Peyer's patch (tissue), 4 donors: ENCODE results near the gene CLDN24.

Experiments used
- CTCF ChIP-seq, 6 experiments: fragments of 450-650 bp in 4 of 6; fragments of 200-600 bp in 2 of 6; sonication (generic) in 1 of 6; IDR thresholded peaks; one replicate each; pipeline ENCODE4 v1.5.1; 2017 to 2019; ENCODE audit warnings: antibody characterized with exemption in 6 of 6, mild to moderate bottlenecking in 3 of 6, moderate library complexity in 1 of 6
- POLR2A ChIP-seq, 2 donors: fragments of 450-650 bp; IDR thresholded peaks; one replicate each; pipeline ENCODE4 v1.5.1; 2017; ENCODE audit warnings: antibody characterized with exemption in 2 of 2, mild to moderate bottlenecking in 2 of 2, moderate library complexity in 2 of 2

- no peak for TF ChIP-seq CTCF (IDR thresholded peaks at IDR 0.05)
- no peak for TF ChIP-seq POLR2A (IDR thresholded peaks at IDR 0.05)
These were observed 34.9 kb upstream of the CLDN24 start for GRCh38 chr4:183356931-183357675.
